Endothelial cell of umbilical vein (primary cell): Measurements from ENCODE around the gene CROCC2. TPM values are rescaled to one million over a fixed set of nuclear protein-coding genes. Genes with fewer than 3 reads are reported as not detected.

Experiments
- BruUV-seq: library from RNA; stranded (reverse); fragments of 400-500 nt; replicated peaks from 2 replicates; lab custom pipeline; 2021; lab: Mats Ljungman, UMichigan
- CTCF ChIA-PET: fragments of 300-600, 350-600 bp; sonication (Branson Sonifier 250); formaldehyde crosslinking; loops from one replicate; lab custom pipeline; 2021; ENCODE audit warnings: antibody characterized with exemption, inconsistent platforms; lab: Charles Lee
- POLR2A ChIA-PET: fragments of 300-600, 350-600 bp; sonication (Branson Sonifier 250); formaldehyde crosslinking; loops from one replicate; lab custom pipeline; 2021; ENCODE audit warnings: antibody characterized with exemption, inconsistent platforms; lab: Charles Lee
- DNase-seq: peaks from one replicate; pipeline ENCODE4 v3.0.0-alpha.2; 2011; ENCODE audit warnings: low read depth, low spot score
- FAIRE-seq: peaks from 2 replicates; lab custom pipeline; 2011; peaks lifted over from hg19 to GRCh38; lab: Jason Lieb, UNC
- H2AFZ ChIP-seq: 2 replicates; pipeline ENCODE4 v1.6.0; 2012; ENCODE audit warnings: low read depth, low read length, control low read depth, inconsistent platforms
- H3K27ac ChIP-seq: 2 replicates; pipeline ENCODE4 v1.5.1; 2011; ENCODE audit warnings: low read depth, mild to moderate bottlenecking, control low read depth, low read length, moderate library complexity; ENCODE audit not compliant: insufficient read depth
- H3K27me3 ChIP-seq, 2 experiments: 2 replicates each; pipeline versions ENCODE4 v1.6.0 to v1.6.1; 2011; ENCODE audit warnings: low read length in 2 of 2, mixed read lengths in 1 of 2; ENCODE audit not compliant: control insufficient read depth in 2 of 2, insufficient read depth in 2 of 2
- H3K36me3 ChIP-seq, 2 experiments: 2 replicates in 1 of 2; 3 replicates in 1 of 2; pipeline ENCODE4 v1.5.1; 2011; ENCODE audit warnings: low read length in 2 of 2, mild to moderate bottlenecking in 1 of 2, moderate library complexity in 1 of 2; ENCODE audit not compliant: control insufficient read depth in 2 of 2, insufficient read depth in 2 of 2; ENCODE audit errors: extremely low read depth in 1 of 2
- H3K4me1 ChIP-seq: 3 replicates; pipeline ENCODE4 v1.5.1; 2011; ENCODE audit warnings: mild to moderate bottlenecking, low read length; ENCODE audit not compliant: control insufficient read depth, insufficient read depth; ENCODE audit errors: extremely low read depth
- H3K4me2 ChIP-seq: 2 replicates; pipeline ENCODE4 v1.6.1; 2011; ENCODE audit warnings: low read length, control low read depth, mixed read lengths; ENCODE audit not compliant: insufficient read depth
- H3K4me3 ChIP-seq, 3 experiments: fragments of 200-600 bp in 1 of 3; sonication (generic), shearing (Covaris generic) in 1 of 3; replicated peaks in 1 of 3; 2 replicates each; pipeline ENCODE4 v1.5.1; 2011 to 2016; ENCODE audit warnings: control low read depth in 3 of 3, low read length in 3 of 3, mild to moderate bottlenecking in 2 of 3, inconsistent platforms in 1 of 3, low read depth in 1 of 3, moderate library complexity in 1 of 3; ENCODE audit not compliant: insufficient read depth in 1 of 3
- H3K79me2 ChIP-seq: 2 replicates; pipeline ENCODE4 v1.6.0; 2012; ENCODE audit warnings: low read length, inconsistent platforms; ENCODE audit not compliant: control insufficient read depth, insufficient read depth
- H3K9ac ChIP-seq: replicated peaks from 2 replicates; pipeline ENCODE3; 2011; ENCODE audit warnings: low read length, control low read depth; ENCODE audit not compliant: insufficient read depth; ENCODE audit errors: extremely low read depth
- H3K9me1 ChIP-seq: replicated peaks from 3 replicates; pipeline ENCODE4 v1.6.0; 2011; ENCODE audit warnings: mild to moderate bottlenecking, low read length; ENCODE audit not compliant: control insufficient read depth, insufficient read depth; ENCODE audit errors: extremely low read depth
- H3K9me3 ChIP-seq: replicated peaks from 2 replicates; pipeline ENCODE4 v1.5.1; 2012; ENCODE audit warnings: low read length, inconsistent platforms; ENCODE audit not compliant: control insufficient read depth, insufficient read depth
- H4K20me1 ChIP-seq: replicated peaks from 2 replicates; pipeline ENCODE3; 2011; ENCODE audit warnings: mild to moderate bottlenecking, low read length; ENCODE audit not compliant: control insufficient read depth, insufficient read depth; ENCODE audit errors: extremely low read depth
- CTCF ChIP-seq, 2 donors: IDR thresholded peaks; 1 replicate in 1 of 2; 2 replicates in 1 of 2; pipeline ENCODE4 v1.5.1; 2011; ENCODE audit warnings: low read length in 2 of 2, mild to moderate bottlenecking in 2 of 2, moderate library complexity in 2 of 2, control low read depth in 1 of 2, inconsistent platforms in 1 of 2, low read depth in 1 of 2; ENCODE audit not compliant: insufficient read depth in 1 of 2; ENCODE audit errors: extremely low read depth in 1 of 2
- EZH2 ChIP-seq: IDR thresholded peaks from 2 replicates; pipeline ENCODE4 v1.6.1; 2012; ENCODE audit warnings: borderline replicate concordance, low read depth, mild to moderate bottlenecking, moderate library complexity, low read length, inconsistent platforms; ENCODE audit not compliant: severe bottlenecking
- FOS ChIP-seq: IDR thresholded peaks from 2 replicates; pipeline ENCODE4 v1.6.1; 2011; ENCODE audit warnings: mild to moderate bottlenecking, low read length, moderate library complexity, borderline replicate concordance; ENCODE audit not compliant: insufficient read depth
- GATA2 ChIP-seq: IDR thresholded peaks from 2 replicates; pipeline ENCODE4 v1.7.0; 2011; ENCODE audit warnings: low read depth, mild to moderate bottlenecking, moderate library complexity, mixed read lengths, low read length; ENCODE audit not compliant: insufficient read length, insufficient read depth
- JUN ChIP-seq: IDR thresholded peaks from 2 replicates; pipeline ENCODE4 v1.6.1; 2011; ENCODE audit warnings: borderline replicate concordance, low read depth; ENCODE audit not compliant: insufficient read length, insufficient read depth
- MAX ChIP-seq: IDR thresholded peaks from 2 replicates; pipeline ENCODE4 v1.6.1; 2011; ENCODE audit not compliant: insufficient read depth, insufficient read length
- MYC ChIP-seq: IDR thresholded peaks from one replicate; pipeline ENCODE4 v1.6.1; 2011; ENCODE audit warnings: mild to moderate bottlenecking, low read depth, low read length
- POLR2A ChIP-seq: IDR thresholded peaks from 2 replicates; pipeline ENCODE4 v1.6.1; 2012; ENCODE audit warnings: low read depth, mild to moderate bottlenecking, control low read depth, low read length
- POLR2AphosphoS5 ChIP-seq: IDR thresholded peaks from 2 replicates; pipeline ENCODE4 v1.6.1; 2012; ENCODE audit warnings: low read depth, mild to moderate bottlenecking, control low read depth, low read length, moderate library complexity; ENCODE audit not compliant: insufficient read depth
- dilution Hi-C: fragments of 300-500 bp; cut with MboI; formaldehyde crosslinking; loops from one replicate; pipeline ENCODE4 v1.15.0; 2019; ENCODE audit warnings: low sequenced_read_pairs; ENCODE audit not compliant: extremely low pct_ligation_motif_present
- intact Hi-C: fragments of 100-400 bp; cut with micrococcal nuclease; formaldehyde crosslinking; loops from one replicate; pipeline ENCODE4 v1.10.0; 2022
- polyA plus RNA-seq, 4 experiments: library from polyadenylated mRNA; depleted of rRNA in 3 of 4; stranded (reverse) in 3 of 4; unstranded in 1 of 4; fragments of >200 nt; gene quantifications; 2 replicates each; pipeline versions ENCODE4 v1.2.1 to v1.2.3, GENCODE V29; 2011 to 2012; ENCODE audit warnings: missing spikeins in 1 of 4
- total RNA-seq: library from RNA; stranded (reverse); gene quantifications from 2 replicates; pipeline ENCODE4 v1.2.3, GENCODE V29; 2021

Gene CROCC2
- total and polyA plus RNA-seq, 2 donors (not counting 3 experiments of a cell fraction or from before 2014, with no cell fraction given) = not detected

DNA sequence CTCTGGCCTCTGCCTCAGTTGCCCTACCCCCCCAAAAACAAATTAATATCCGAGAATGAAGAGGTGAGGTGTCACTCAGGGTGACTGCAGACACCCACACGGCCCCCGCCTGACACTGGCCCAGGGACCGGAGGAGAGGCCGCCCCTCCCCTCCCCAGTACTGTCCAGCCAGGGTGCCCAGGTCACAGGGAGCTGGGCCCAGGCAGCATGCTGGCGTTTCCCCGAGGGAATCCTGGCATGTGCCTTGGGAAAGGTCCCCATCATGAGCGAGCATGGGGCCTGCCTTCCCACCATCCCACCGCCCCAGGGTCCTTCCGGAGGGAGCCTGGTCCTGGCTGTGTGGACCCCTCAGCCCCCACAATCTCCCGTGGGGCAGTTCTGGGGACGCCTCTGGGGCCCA lies 13.2 kb upstream of the CROCC2 start:
- dilution Hi-C loops (no loop called here), intact Hi-C loops (no loop called here)
- Histone ChIP-seq H2AFZ (no peak overlapping the region), H3K4me3 (no peak overlapping the region), H3K36me3 (no peaks in the 10 kb centered on the region), H3K79me2 (no peaks in the 10 kb centered on the region), H4K20me1 (no peaks in the 10 kb centered on the region), H3K27me3 (no peaks in the 10 kb centered on the region), H3K9me1 (no peaks in the 10 kb centered on the region), H3K9ac (no peak overlapping the region), H3K4me1 (no peaks in the 10 kb centered on the region), H3K4me2 (no peak overlapping the region), H3K9me3 (no peaks in the 10 kb centered on the region), H3K27ac (no peak overlapping the region)
- CTCF ChIA-PET = interaction anchor here (1.2 kb wide), 1 partner anchor 16 kb away, joined by 3 read pairs; no protein-coding TSS in a partner anchor
- no peak for TF ChIP-seq CTCF (IDR thresholded peaks at IDR 0.05; ENCODE audit: extremely low read depth in 1 of 2, insufficient read depth in 1 of 2, low read depth in 1 of 2, low read length in 2 of 2)
- TF ChIP-seq JUN = no peak
- TF ChIP-seq MYC = no peak
- no peak for TF ChIP-seq MAX
- no peak for TF ChIP-seq POLR2AphosphoS5
- TF ChIP-seq FOS = no peak
- TF ChIP-seq EZH2 = no peak
- no peak for TF ChIP-seq GATA2
- TF ChIP-seq POLR2A = no peak
- FAIRE-seq = no peak
- DNase-seq = no peak
- POLR2A ChIA-PET = interaction anchor here (0.6 kb wide), 1 partner anchor 886 kb away, joined by 4 read pairs; no protein-coding TSS in a partner anchor
- BruUV-seq = no TSS peak
